HG03139 (cell line): Measurements from ENCODE around the gene POU5F1.
"Not testable (repeated sequence)": the region's sequence is repeated elsewhere in the genome, so short reads cannot be mapped to it uniquely, and the experiment has no call there.

Experiments
- ATAC-seq: cut with Tn5 transposase; IDR thresholded peaks from one replicate; pipeline ENCODE4 v1.9.1; 2021; ENCODE audit not compliant: unreplicated experiment

POU5F1 gene

GRCh38 chr6:31192431-31193105 is 22.1 kb upstream of the POU5F1 start:
- not testable (repeated sequence) for ATAC-seq

GRCh38 chr6:31190488-31190887 is 20.0 kb upstream of the POU5F1 start:
- ATAC-seq: no peak

- ATAC-seq: not testable (repeated sequence)
These were observed 18.7 kb upstream of the POU5F1 start for GRCh38 chr6:31189223-31189622.

- ATAC-seq: no peak
These were observed 17.3 kb upstream of the POU5F1 start for GRCh38 chr6:31187780-31188194.

- ATAC-seq: no peak
These were observed 15.7 kb upstream of the POU5F1 start for GRCh38 chr6:31186052-31186734.

GRCh38 chr6:31185695-31186051 is 15.2 kb upstream of the POU5F1 start:
- ATAC-seq: not testable (repeated sequence)

- not testable (repeated sequence) for ATAC-seq
These were observed 13.4 kb upstream of the POU5F1 start for GRCh38 chr6:31183859-31184258.

GRCh38 chr6:31183287-31183686 is 12.8 kb upstream of the POU5F1 start:
- ATAC-seq: not testable (repeated sequence)

GRCh38 chr6:31180500-31180899 is 10.0 kb upstream of the POU5F1 start:
- ATAC-seq: no peak

- ATAC-seq: no peak
These were observed 9.4 kb upstream of the POU5F1 start for GRCh38 chr6:31179896-31180295.

- ATAC-seq: no peak
These were observed 8.5 kb upstream of the POU5F1 start for GRCh38 chr6:31179042-31179386.

- no peak for ATAC-seq
These were observed 7.9 kb upstream of the POU5F1 start for GRCh38 chr6:31178143-31179041.

- no peak for ATAC-seq
These were observed 5.5 kb upstream of the POU5F1 start for GRCh38 chr6:31175971-31176370.

- ATAC-seq: no peak
These were observed 3.9 kb upstream of the POU5F1 start for GRCh38 chr6:31174378-31174777.

- no peak for ATAC-seq
These were observed 2.9 kb upstream of the POU5F1 start for GRCh38 chr6:31173406-31173805.

GRCh38 chr6:31172973-31173384 is 2.5 kb upstream of the POU5F1 start:
- ATAC-seq: no peak

GRCh38 chr6:31171931-31172905 is 1.7 kb upstream of the POU5F1 start:
- ATAC-seq: no peak

GRCh38 chr6:31170987-31171671 is 647 bp upstream of the POU5F1 start:
- no peak for ATAC-seq

- ATAC-seq: not testable (repeated sequence)
These were observed 453 bp downstream of the POU5F1 start for GRCh38 chr6:31169858-31170599.
